HepG2 (cell line): Measurements from ENCODE around the gene RAC3. TPM values are rescaled to one million over a fixed set of nuclear protein-coding genes. Genes with fewer than 3 reads are reported as not detected.

Experiments used
- CHD2 ChIP-seq: IDR thresholded peaks from 2 replicates; pipeline ENCODE4 v1.6.1; 2011; ENCODE audit warnings: low read depth, low read length, improper control_type of control experiment
- FOSL2 ChIP-seq: sonication (generic); formaldehyde crosslinking; IDR thresholded peaks from 2 replicates; pipeline ENCODE4 v1.4.0; 2020; ENCODE audit warnings: missing genetic modification reagents
- NFKB2 ChIP-seq: sonication (generic); formaldehyde crosslinking; IDR thresholded peaks from 2 replicates; pipeline ENCODE4 v1.4.0; 2020; ENCODE audit warnings: missing genetic modification reagents, borderline replicate concordance
- NFRKB ChIP-seq: fragments of 450-650 bp; IDR thresholded peaks from 2 replicates; pipeline ENCODE4 v1.6.1; 2017
- RFXAP ChIP-seq: sonication (generic); formaldehyde crosslinking; IDR thresholded peaks from 2 replicates; pipeline ENCODE4 v1.4.0; 2020; ENCODE audit warnings: missing genetic modification reagents, borderline replicate concordance
- TCF7L2 ChIP-seq: IDR thresholded peaks from 2 replicates; pipeline ENCODE4 v1.6.1; 2011; ENCODE audit warnings: mild to moderate bottlenecking, low read depth, low read length, moderate library complexity
- ZBED4 ChIP-seq: sonication (generic); formaldehyde crosslinking; IDR thresholded peaks from 2 replicates; pipeline ENCODE4 v1.4.0; 2020; ENCODE audit warnings: missing genetic modification reagents, borderline replicate concordance
- ZBTB7A ChIP-seq: sonication (generic); formaldehyde crosslinking; IDR thresholded peaks from 2 replicates; pipeline ENCODE4 v1.8.0; 2022; ENCODE audit warnings: mild to moderate bottlenecking, missing genetic modification reagents
- ZNF382 ChIP-seq: sonication (generic); formaldehyde crosslinking; IDR thresholded peaks from 2 replicates; pipeline ENCODE4 v1.5.0; 2020; ENCODE audit warnings: missing genetic modification reagents, mild to moderate bottlenecking, borderline replicate concordance
- polyA plus RNA-seq, 8 experiments: library from polyadenylated mRNA; depleted of rRNA in 3 of 8; stranded (reverse) in 7 of 8; unstranded in 1 of 8; fragments of >200 nt; fragmentation: Illumina TruSeq in 4 of 8; extraction: Trizol in 4 of 8; gene quantifications; 2 replicates each; pipeline versions ENCODE4 v1.2.1 to v1.2.3, GENCODE V29; 2011 to 2016; ENCODE audit warnings: low read depth in 4 of 8, missing spikeins in 1 of 8, mixed read lengths in 1 of 8; ENCODE audit not compliant: insufficient read depth in 1 of 8
- total RNA-seq, 5 experiments: library from RNA; depleted of rRNA; stranded (reverse); fragments of >200 nt; fragmentation: Illumina TruSeq; extraction: Trizol; gene quantifications; 2 replicates each; pipeline ENCODE4 v1.2.3, GENCODE V29; 2016; ENCODE audit warnings: low read depth in 1 of 5
- TF ChIP-seq, protein P1 (sequence below): sonication (generic); formaldehyde crosslinking; IDR thresholded peaks from one replicate; pipeline ENCODE4 v1.5.1; 2020; ENCODE audit warnings: mild to moderate bottlenecking, missing genetic modification reagents; ENCODE audit errors: not compliant biosample characterization
- TF ChIP-seq, protein P2 (sequence below): sonication (generic); formaldehyde crosslinking; IDR thresholded peaks from 2 replicates; pipeline ENCODE4 v1.5.1; 2020; ENCODE audit warnings: mild to moderate bottlenecking, missing genetic modification reagents, moderate library complexity

RAC3 gene
- total and polyA plus RNA-seq, 2 of the 13 experiments (the other 11 are each of a cell fraction or from before 2014, with no cell fraction given) = 10.5 to 21.3 TPM

GRCh38 chr17:82003411-82004381 lies 27.8 kb upstream of the RAC3 start (continued):
- TF ChIP-seq ZBED4 (CRISPR knock-in tag) (peak; percentile 55; the same call in 1 of the 2 replicates), ZNF382 (CRISPR knock-in tag) (no peak), FOSL2 (CRISPR knock-in tag) (peak; percentile 96), TCF7L2 (no peak), ZBTB7A (CRISPR knock-in tag) (no peak), CHD2 (0 out of 2 replicates have a peak, but pooled peaks have one; percentile 18), RFXAP (CRISPR knock-in tag) (no peak; the same call in 1 of the 2 replicates), NFKB2 (CRISPR knock-in tag) (peak; percentile 91), NFRKB (no peak)
- TF ChIP-seq, protein P1, sequence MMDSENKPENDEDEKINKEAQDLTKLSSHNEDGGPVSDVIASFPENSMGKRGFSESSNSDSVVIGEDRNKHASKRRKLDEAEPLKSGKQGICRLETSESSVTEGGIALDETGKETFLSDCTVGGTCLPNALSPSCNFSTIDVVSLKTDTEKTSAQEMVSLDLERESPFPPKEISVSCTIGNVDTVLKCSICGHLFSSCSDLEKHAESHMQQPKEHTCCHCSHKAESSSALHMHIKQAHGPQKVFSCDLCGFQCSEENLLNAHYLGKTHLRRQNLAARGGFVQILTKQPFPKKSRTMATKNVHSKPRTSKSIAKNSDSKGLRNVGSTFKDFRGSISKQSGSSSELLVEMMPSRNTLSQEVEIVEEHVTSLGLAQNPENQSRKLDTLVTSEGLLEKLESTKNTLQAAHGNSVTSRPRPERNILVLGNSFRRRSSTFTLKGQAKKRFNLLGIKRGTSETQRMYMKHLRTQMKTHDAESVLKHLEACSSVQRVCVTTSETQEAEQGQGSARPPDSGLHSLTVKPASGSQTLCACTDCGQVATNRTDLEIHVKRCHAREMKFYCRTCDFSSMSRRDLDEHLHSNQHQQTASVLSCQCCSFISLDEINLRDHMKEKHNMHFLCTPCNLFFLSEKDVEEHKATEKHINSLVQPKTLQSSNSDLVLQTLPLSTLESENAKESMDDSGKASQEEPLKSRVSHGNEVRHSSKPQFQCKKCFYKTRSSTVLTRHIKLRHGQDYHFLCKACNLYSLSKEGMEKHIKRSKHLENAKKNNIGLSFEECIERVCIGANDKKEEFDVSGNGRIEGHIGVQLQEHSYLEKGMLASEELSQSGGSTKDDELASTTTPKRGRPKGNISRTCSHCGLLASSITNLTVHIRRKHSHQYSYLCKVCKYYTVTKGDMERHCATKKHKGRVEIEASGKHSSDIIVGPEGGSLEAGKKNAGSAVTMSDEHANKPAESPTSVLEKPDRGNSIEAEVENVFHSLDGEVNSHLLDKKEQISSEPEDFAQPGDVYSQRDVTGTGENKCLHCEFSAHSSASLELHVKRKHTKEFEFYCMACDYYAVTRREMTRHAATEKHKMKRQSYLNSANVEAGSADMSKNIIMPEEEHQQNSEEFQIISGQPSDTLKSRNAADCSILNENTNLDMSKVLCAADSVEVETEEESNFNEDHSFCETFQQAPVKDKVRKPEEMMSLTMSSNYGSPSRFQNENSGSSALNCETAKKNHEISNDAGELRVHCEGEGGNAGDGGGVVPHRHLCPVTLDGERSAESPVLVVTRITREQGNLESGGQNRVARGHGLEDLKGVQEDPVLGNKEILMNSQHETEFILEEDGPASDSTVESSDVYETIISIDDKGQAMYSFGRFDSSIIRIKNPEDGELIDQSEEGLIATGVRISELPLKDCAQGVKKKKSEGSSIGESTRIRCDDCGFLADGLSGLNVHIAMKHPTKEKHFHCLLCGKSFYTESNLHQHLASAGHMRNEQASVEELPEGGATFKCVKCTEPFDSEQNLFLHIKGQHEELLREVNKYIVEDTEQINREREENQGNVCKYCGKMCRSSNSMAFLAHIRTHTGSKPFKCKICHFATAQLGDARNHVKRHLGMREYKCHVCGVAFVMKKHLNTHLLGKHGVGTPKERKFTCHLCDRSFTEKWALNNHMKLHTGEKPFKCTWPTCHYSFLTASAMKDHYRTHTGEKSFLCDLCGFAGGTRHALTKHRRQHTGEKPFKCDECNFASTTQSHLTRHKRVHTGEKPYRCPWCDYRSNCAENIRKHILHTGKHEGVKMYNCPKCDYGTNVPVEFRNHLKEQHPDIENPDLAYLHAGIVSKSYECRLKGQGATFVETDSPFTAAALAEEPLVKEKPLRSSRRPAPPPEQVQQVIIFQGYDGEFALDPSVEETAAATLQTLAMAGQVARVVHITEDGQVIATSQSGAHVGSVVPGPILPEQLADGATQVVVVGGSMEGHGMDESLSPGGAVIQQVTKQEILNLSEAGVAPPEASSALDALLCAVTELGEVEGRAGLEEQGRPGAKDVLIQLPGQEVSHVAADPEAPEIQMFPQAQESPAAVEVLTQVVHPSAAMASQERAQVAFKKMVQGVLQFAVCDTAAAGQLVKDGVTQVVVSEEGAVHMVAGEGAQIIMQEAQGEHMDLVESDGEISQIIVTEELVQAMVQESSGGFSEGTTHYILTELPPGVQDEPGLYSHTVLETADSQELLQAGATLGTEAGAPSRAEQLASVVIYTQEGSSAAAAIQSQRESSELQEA (CRISPR knock-in tag) = no peak
- TF ChIP-seq, protein P2, sequence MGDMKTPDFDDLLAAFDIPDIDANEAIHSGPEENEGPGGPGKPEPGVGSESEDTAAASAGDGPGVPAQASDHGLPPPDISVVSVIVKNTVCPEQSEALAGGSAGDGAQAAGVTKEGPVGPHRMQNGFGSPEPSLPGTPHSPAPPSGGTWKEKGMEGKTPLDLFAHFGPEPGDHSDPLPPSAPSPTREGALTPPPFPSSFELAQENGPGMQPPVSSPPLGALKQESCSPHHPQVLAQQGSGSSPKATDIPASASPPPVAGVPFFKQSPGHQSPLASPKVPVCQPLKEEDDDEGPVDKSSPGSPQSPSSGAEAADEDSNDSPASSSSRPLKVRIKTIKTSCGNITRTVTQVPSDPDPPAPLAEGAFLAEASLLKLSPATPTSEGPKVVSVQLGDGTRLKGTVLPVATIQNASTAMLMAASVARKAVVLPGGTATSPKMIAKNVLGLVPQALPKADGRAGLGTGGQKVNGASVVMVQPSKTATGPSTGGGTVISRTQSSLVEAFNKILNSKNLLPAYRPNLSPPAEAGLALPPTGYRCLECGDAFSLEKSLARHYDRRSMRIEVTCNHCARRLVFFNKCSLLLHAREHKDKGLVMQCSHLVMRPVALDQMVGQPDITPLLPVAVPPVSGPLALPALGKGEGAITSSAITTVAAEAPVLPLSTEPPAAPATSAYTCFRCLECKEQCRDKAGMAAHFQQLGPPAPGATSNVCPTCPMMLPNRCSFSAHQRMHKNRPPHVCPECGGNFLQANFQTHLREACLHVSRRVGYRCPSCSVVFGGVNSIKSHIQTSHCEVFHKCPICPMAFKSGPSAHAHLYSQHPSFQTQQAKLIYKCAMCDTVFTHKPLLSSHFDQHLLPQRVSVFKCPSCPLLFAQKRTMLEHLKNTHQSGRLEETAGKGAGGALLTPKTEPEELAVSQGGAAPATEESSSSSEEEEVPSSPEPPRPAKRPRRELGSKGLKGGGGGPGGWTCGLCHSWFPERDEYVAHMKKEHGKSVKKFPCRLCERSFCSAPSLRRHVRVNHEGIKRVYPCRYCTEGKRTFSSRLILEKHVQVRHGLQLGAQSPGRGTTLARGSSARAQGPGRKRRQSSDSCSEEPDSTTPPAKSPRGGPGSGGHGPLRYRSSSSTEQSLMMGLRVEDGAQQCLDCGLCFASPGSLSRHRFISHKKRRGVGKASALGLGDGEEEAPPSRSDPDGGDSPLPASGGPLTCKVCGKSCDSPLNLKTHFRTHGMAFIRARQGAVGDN = peak; percentile 99
